GM12875 (cell line): Measurements from ENCODE around the gene TECTB.

Experiments used
- H3K4me3 ChIP-seq: one replicate; pipeline ENCODE4 v1.5.1; 2011; ENCODE audit warnings: low read depth, low read length, control low read depth
- CTCF ChIP-seq: IDR thresholded peaks from 2 replicates; pipeline ENCODE4 v1.5.1; 2011; ENCODE audit warnings: low read depth, mild to moderate bottlenecking, control low read depth, inconsistent platforms, low read length, moderate library complexity, borderline replicate concordance; ENCODE audit not compliant: insufficient read depth

TECTB gene

GRCh38 chr10:112283100-112283499 is at the start of gene TECTB:
TSS of gene TECTB (plus strand) at chr10:112283400. CDS start at chr10:112283735, 335 bp downstream.
- no peak for TF ChIP-seq CTCF
- no peak within 1 kb of the TSS for H3K4me3 ChIP-seq

- H3K4me3 ChIP-seq = no peak overlapping the region
- no peak for TF ChIP-seq CTCF
Measured at GRCh38 chr10:112235141-112235540, 48.1 kb upstream of the TECTB start.

- H3K4me3 ChIP-seq = no peak overlapping the region
- no peak for TF ChIP-seq CTCF
Measured at GRCh38 chr10:112235920-112236319, 47.3 kb upstream of the TECTB start.

GRCh38 chr10:112236486-112236885 is 46.7 kb upstream of the TECTB start:
- no peak overlapping the region for H3K4me3 ChIP-seq
- no peak for TF ChIP-seq CTCF

- no peak for TF ChIP-seq CTCF
- H3K4me3 ChIP-seq = no peak overlapping the region
Measured at GRCh38 chr10:112239347-112239746, 43.9 kb upstream of the TECTB start.

GRCh38 chr10:112240441-112240840 is 42.8 kb upstream of the TECTB start:
- TF ChIP-seq CTCF = no peak
- H3K4me3 ChIP-seq = no peak overlapping the region

- no peak for TF ChIP-seq CTCF
- H3K4me3 ChIP-seq = no peak overlapping the region
Measured at GRCh38 chr10:112241651-112242341, 41.4 kb upstream of the TECTB start.
